Ovary (tissue), 9 donors: ENCODE data around the gene FANCC. TPM values are rescaled to one million over a fixed set of nuclear protein-coding genes. Genes with fewer than 3 reads are reported as not detected.

ENCODE experiments used
- microRNA counts: library from miRNA; unstranded; fragments of <30 nt; microRNA quantifications from one replicate; lab custom pipeline; 2016
- microRNA-seq, 3 donors: library from miRNA; unstranded; fragments of <30 nt; microRNA quantifications; one replicate each; pipeline versions ENCODE4 to v1.2.0, GENCODE V29; 2019 to 2020
- polyA plus RNA-seq, 2 donors: library from polyadenylated mRNA; stranded (reverse); fragments of 200-250 nt in 1 of 2; fragments of 350-450 nt in 1 of 2; fragmentation: Illumina TruSeq in 1 of 2; extraction: RNeasy Lipid Tissue Mini Kit (QIAGEN cat#74804) in 1 of 2; gene quantifications; one replicate each; pipeline ENCODE4 v1.2.3, GENCODE V29; 2013 to 2014
- small RNA-seq: library from RNA; depleted of rRNA; stranded (forward); fragments of <200 nt; gene quantifications from one replicate; pipeline ENCODE3, GENCODE V24; 2016
- total RNA-seq, 7 donors: library from RNA; depleted of rRNA in 2 of 7; stranded (reverse); fragments of >200 nt in 2 of 7; fragmentation: NEBNext Ultra II Directional in 3 of 7; extraction: Animal tissue kit (Norgen Biotek cat#: 25700) in 3 of 7; gene quantifications; one replicate each; pipeline versions ENCODE4 v1.1.0 to v1.2.4, GENCODE V29; 2016 to 2023
- donor health status: DM: no; HTN: no; CAD: no; lungs with moderate emphysema.
- donor health status: DM: no; HTN: no; CAD: no.
- donor health status: Bipolar disorder and iron deficiency.
- donor health status: DM: yes; HTN: yes; CAD: no.
- donor health status: DM: no; HTN: no; CAD: no.
- donor health status: DM: yes; HTN: yes; CAD: no.

Gene FANCC
- total and polyA plus RNA-seq, 9 donors, result 2.9 to 7.5 (median 4.9) TPM

MicroRNAs within 50 kb of the gene (microRNA counts, 767-probe panel; counts per million panel counts)
- microRNA hsa-miR-23b-3p (lab: Ali Mortazavi, UCI), result 6,083 counts per million, percentile 97 among the panel's probes with 10 or more counts
- microRNA hsa-miR-27b-3p (lab: Ali Mortazavi, UCI), result 5,851 counts per million, percentile 96 among the panel's probes with 10 or more counts

Small RNA genes within 50 kb of the gene (microRNA-seq; reads per million reads assigned to microRNA genes)
- gene MIR23B (11,917 to 32,907 (median 13,023) reads per million in 3 donors), gene MIR24-1 (0 reads per million in 3 donors), gene MIR27B (5,011 to 8,841 (median 8,405) reads per million in 3 donors), gene MIR3074 (0 reads per million in 3 donors), gene MIR6081 (0 reads per million in 3 donors)

Small RNA genes within 50 kb of the gene (small RNA-seq; reads per million reads assigned to genes)
- gene MIR23B (213 reads per million, percentile 93 among the genes with 10 or more reads in this experiment), gene MIR27B (2,802 reads per million, percentile 98 among the genes with 10 or more reads in this experiment), gene MIR3074 (not detected), gene MIR6081 (not detected), gene RNA5SP288 (10.7 reads per million, percentile 84 among the genes with 10 or more reads in this experiment)

Other genes starting within 250 kb of the FANCC start
- gene PTCH1, start 199.3 kb upstream of the FANCC start, total RNA-seq, result 10 to 100 TPM in 5 of 7 donors, 1 to 10 TPM in 2; 6.4 to 24.3 (median 12.2) TPM
- gene PTCH1, start 199.3 kb upstream of the FANCC start, polyA plus RNA-seq, result 10 to 100 TPM; 13.6 to 17.5 TPM